BJ (cell line): ENCODE data around the gene COL9A3. TPM values are rescaled to one million over a fixed set of nuclear protein-coding genes. Genes with fewer than 3 reads are reported as not detected.

Source experiments
- CTCF ChIA-PET: fragments of 350-600 bp; formaldehyde crosslinking; extraction: SDS; loops from one replicate; lab custom pipeline; 2021; ENCODE audit warnings: antibody characterized with exemption, inconsistent platforms; lab: Yijun Ruan, JAX
- POLR2A ChIA-PET: fragments of 300-600 bp; sonication (Branson Sonifier 250); formaldehyde crosslinking; extraction: SDS; loops from one replicate; lab custom pipeline; 2021; ENCODE audit warnings: antibody characterized with exemption; lab: Charles Lee
- DNase-seq: peaks from one replicate; pipeline ENCODE4 v3.0.0-alpha.2; 2011; ENCODE audit warnings: low read depth
- H3K27me3 ChIP-seq: 2 replicates; pipeline ENCODE4 v1.6.0; 2011; ENCODE audit warnings: low read length; ENCODE audit not compliant: control insufficient read depth, insufficient read depth
- H3K36me3 ChIP-seq: 2 replicates; pipeline ENCODE4 v1.5.1; 2011; ENCODE audit warnings: low read length; ENCODE audit not compliant: control insufficient read depth, insufficient read depth
- H3K4me3 ChIP-seq: 2 replicates; pipeline ENCODE4 v1.5.1; 2011; ENCODE audit warnings: low read depth, mild to moderate bottlenecking, control low read depth, low read length
- polyA plus RNA-seq: library from polyadenylated mRNA; depleted of rRNA; stranded (reverse); fragments of >200 nt; gene quantifications from 2 replicates; pipeline ENCODE4 v1.2.3, GENCODE V29; 2011
- TF ChIP-seq, protein P1 (sequence below): IDR thresholded peaks from 2 replicates; pipeline ENCODE4 v1.5.1; 2011; ENCODE audit warnings: low read depth, mild to moderate bottlenecking, control low read depth, inconsistent platforms, low read length, moderate library complexity; ENCODE audit not compliant: insufficient read depth

The COL9A3 gene
- polyA plus RNA-seq, 1 experiment = 0.21 TPM

DNA sequence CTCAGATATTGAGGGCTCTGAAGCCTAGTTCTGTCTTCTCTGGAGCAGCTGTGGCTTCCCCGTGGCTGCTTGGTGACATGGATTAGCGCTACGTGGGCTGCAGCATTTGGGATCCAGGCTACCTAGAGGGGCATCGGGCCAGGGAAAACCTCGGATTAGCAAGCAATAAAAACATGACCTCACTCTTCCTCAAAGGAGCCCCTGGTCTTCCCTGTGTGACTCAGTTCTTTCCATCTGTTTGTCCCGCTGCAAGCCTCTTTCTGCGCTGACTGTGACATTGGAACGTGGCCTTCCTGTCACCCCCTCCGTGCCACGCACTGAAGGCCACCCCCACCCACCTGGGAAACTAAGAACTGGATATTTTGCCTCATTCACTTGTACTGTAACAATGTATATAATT, 17.0 kb upstream of the COL9A3 start:
- H3K36me3 ChIP-seq = peaks cover 22% of the 10 kb centered on the region
- POLR2A ChIA-PET = no interaction called here
- CTCF ChIA-PET = no interaction called here
- no peak for DNase-seq
- H3K4me3 ChIP-seq = no peak overlapping the region
- TF ChIP-seq, protein P1, sequence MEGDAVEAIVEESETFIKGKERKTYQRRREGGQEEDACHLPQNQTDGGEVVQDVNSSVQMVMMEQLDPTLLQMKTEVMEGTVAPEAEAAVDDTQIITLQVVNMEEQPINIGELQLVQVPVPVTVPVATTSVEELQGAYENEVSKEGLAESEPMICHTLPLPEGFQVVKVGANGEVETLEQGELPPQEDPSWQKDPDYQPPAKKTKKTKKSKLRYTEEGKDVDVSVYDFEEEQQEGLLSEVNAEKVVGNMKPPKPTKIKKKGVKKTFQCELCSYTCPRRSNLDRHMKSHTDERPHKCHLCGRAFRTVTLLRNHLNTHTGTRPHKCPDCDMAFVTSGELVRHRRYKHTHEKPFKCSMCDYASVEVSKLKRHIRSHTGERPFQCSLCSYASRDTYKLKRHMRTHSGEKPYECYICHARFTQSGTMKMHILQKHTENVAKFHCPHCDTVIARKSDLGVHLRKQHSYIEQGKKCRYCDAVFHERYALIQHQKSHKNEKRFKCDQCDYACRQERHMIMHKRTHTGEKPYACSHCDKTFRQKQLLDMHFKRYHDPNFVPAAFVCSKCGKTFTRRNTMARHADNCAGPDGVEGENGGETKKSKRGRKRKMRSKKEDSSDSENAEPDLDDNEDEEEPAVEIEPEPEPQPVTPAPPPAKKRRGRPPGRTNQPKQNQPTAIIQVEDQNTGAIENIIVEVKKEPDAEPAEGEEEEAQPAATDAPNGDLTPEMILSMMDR = no peak
- no peaks in the 10 kb centered on the region for H3K27me3 ChIP-seq

DNA sequence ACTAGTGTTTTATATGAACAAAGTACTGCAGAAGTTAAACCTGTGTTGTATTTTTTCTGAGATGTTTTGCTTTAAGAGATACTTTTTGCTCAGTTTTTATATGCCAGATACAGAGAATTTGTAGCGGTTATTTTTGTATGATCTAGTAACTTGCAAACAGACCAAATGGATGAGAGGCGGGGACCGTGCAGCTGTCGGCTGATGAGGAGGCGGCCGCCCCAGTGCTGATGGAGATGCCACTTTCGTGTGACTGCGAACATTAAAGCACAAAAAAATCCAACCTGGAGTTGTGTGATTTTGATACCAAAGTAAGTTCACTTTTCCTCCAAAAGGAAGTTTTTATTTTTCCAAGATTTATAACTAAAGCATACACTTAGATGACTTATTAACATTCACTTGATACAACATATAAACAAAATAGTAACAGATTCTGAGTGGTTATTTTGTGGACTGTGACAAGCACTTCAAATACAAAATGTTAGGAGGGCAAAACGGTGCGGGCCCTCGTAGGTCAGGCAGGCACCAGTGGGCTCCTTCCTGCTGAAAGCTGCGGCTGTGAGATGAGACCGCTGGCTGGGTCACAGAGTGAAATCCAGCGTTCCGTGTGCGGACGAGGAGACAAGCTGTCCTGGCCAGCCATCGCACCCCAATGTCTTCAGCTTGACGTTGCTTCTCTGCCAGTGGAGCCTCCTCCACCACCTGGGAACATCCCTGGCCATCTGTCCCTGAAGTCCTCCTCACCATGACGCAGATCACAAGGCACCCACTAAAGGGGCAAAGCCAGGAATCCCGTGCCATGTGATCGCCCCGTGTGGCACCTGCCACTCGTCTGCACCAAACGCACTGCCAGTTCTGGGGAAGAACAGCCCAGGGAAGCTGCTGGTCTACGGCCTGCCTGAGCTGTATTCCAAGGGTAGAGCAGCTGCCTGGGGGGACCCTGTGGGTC, 16.3 kb upstream of the COL9A3 start:
- CTCF ChIA-PET = no interaction called here
- TF ChIP-seq, protein P1 = no peak
- no peak for DNase-seq
- Histone ChIP-seq H3K4me3 (no peak overlapping the region), H3K36me3 (peaks cover 22% of the 10 kb centered on the region), H3K27me3 (no peaks in the 10 kb centered on the region)
- POLR2A ChIA-PET = no interaction called here

DNA sequence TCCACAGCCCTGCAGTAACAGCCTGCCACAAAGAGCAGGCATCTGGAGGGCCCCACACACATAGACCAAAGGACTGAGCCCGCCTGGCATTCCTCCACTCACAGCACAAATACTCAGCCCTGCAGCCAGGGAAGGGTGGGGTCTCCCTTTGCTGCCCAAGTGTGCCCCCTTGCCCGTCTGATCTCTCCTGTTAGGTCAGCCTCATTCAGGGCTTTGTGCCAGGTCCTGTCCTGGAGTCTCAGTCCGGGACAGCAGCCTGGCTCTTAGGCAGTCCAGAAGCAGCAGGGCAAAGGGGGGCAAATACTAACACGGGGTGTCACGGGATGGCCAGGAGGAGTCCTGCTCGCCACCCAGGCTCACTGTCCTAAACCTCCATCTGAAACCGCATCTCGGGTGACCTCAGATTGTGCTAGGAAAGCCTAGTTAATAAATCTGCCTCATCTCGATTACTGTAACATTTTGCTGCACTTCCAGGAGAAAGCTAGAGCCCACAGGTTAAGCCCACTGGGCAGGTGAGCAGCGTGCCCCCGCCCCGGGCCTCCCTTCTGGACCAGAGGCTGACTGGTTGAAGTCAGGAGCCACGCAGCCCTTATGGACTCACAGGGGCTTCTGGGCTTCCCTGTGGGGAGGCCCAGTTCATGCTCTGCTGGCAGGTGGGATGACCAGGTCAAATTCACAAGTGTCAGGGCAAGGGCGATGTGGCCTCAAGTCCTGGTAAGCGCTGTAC, 15.4 kb upstream of the COL9A3 start:
- Histone ChIP-seq H3K4me3 (no peak overlapping the region), H3K27me3 (no peaks in the 10 kb centered on the region), H3K36me3 (peaks cover 22% of the 10 kb centered on the region)
- no peak for DNase-seq
- ChIA-PET POLR2A (no interaction called here), CTCF (no interaction called here)
- TF ChIP-seq, protein P1 = no peak

DNA sequence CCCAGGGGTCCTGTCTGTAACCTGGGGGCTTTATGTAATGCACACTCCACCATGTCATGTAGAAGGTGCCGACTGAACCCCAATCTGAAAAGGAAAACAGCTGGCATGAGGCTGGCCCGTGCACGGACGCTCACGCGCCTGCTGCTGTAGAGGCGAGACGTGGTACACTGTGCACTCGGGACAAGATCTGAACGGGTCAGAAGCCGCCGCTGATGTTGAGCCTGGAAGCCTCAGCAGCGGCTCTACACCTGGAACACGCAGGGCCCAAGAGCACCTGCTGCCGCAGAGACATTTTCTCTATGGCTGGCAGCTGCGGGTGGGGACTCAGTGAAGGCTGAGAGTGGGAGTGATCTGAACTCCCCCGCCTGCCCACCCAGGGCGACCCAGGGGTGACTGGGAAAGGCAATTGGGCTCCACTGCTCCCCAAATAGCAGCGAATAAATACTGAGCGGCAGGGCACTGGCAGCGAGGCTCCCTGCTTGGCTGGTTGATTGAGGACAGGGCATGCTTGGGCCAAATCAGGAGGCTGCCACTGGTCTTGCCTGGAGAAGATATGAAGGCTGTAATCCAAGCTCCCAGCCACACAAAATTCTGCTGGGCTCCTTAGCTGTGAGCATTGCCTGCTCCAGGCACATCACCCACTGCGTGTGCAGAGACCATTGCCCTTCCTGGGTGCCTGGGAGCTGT, 14.7 kb upstream of the COL9A3 start:
- H3K27me3 ChIP-seq = no peaks in the 10 kb centered on the region
- POLR2A ChIA-PET = interaction anchor here (0.5 kb wide), 1 partner anchor 8 kb away, joined by 3 read pairs; no protein-coding TSS in a partner anchor
- TF ChIP-seq, protein P1 = no peak
- no peak overlapping the region for H3K4me3 ChIP-seq
- peaks cover 23% of the 10 kb centered on the region for H3K36me3 ChIP-seq
- no peak for DNase-seq
- CTCF ChIA-PET = interaction anchor here (1.0 kb wide), 1 partner anchor 11 kb away, joined by 3 read pairs; no protein-coding TSS in a partner anchor
